Gastrocnemius medialis (tissue), 4 donors: Measurements from ENCODE around the gene KDM4E. TPM values are rescaled to one million over a fixed set of nuclear protein-coding genes. Genes with fewer than 3 reads are reported as not detected.

Source experiments
- ATAC-seq, 2 donors: fragments of 150-250 bp; one replicate each; pipeline ENCODE4 v1.9.1; 2016
- DNase-seq, 2 donors: peaks; one replicate each; pipeline ENCODE4 v3.0.0-alpha.2; 2019
- H3K27ac ChIP-seq, 4 donors: fragments of 200-600 bp; sonication (generic); 1 replicate in 1 of 4; 2 replicates in 3 of 4; pipeline ENCODE4 v1.5.1; 2016 to 2018; ENCODE audit warnings: mild to moderate bottlenecking in 2 of 4, moderate library complexity in 1 of 4
- H3K27me3 ChIP-seq, 3 donors: fragments of 200-600 bp; sonication (generic) in 2 of 3; 1 replicate in 1 of 3; 2 replicates in 2 of 3; pipeline versions ENCODE4 v1.5.1 to v1.6.0; 2016 to 2019; ENCODE audit warnings: mild to moderate bottlenecking in 1 of 3, moderate library complexity in 1 of 3
- H3K36me3 ChIP-seq, 2 donors: fragments of 200-600 bp; sonication (generic) in 1 of 2; one replicate each; pipeline ENCODE4 v1.5.1; 2017 to 2018
- H3K4me1 ChIP-seq, 2 donors: fragments of 200-600 bp; sonication (generic) in 1 of 2; one replicate each; pipeline ENCODE4 v1.5.1; 2016 to 2017; ENCODE audit warnings: mild to moderate bottlenecking in 2 of 2
- H3K4me3 ChIP-seq, 4 donors: fragments of 200-600 bp; sonication (generic) in 3 of 4; 1 replicate in 1 of 4; 2 replicates in 3 of 4; pipeline ENCODE4 v1.5.1; 2016 to 2019; ENCODE audit warnings: mild to moderate bottlenecking in 2 of 4
- H3K9me3 ChIP-seq, 3 donors: fragments of 200-600 bp; sonication (generic) in 2 of 3; 1 replicate in 1 of 3; 2 replicates in 2 of 3; pipeline ENCODE4 v1.5.1; 2016 to 2019
- POLR2A ChIP-seq, 2 donors: fragments of 450-650 bp; IDR thresholded peaks; one replicate each; pipeline ENCODE4 v1.6.1; 2017; ENCODE audit warnings: antibody characterized with exemption in 2 of 2, mild to moderate bottlenecking in 2 of 2, moderate library complexity in 2 of 2
- in situ Hi-C, 4 donors: fragments of 200-750 bp; cut with MboI; loops; one replicate each; pipeline versions ENCODE4 v1.15.0 to v1.8.0; 2017; ENCODE audit warnings: low sequenced_read_pairs in 4 of 4
- intact Hi-C: fragments of 100-400 bp; cut with DNase I; formaldehyde crosslinking; loops from one replicate; pipeline ENCODE4 v1.15.1; 2023; ENCODE audit warnings: low total_unique reads
- total RNA-seq, 4 donors: library from RNA; depleted of rRNA; stranded (reverse); fragments of >200 nt; gene quantifications; one replicate each; pipeline versions ENCODE4 v1.1.0 to v1.2.3, GENCODE V29; 2016
- TF ChIP-seq, protein P1 (sequence below), 5 experiments: fragments of 450-650 bp in 3 of 5; fragments of 200-600 bp in 2 of 5; sonication (generic) in 2 of 5; IDR thresholded peaks in 4 of 5; conservative IDR thresholded peaks in 1 of 5; 1 replicate in 4 of 5; 2 replicates in 1 of 5; pipeline ENCODE4 v1.5.1; 2016 to 2019; ENCODE audit warnings: antibody characterized with exemption in 5 of 5, mild to moderate bottlenecking in 3 of 5, moderate library complexity in 3 of 5

KDM4E gene
- total RNA-seq, 4 donors from 2014 or later, result not detected

DNA sequence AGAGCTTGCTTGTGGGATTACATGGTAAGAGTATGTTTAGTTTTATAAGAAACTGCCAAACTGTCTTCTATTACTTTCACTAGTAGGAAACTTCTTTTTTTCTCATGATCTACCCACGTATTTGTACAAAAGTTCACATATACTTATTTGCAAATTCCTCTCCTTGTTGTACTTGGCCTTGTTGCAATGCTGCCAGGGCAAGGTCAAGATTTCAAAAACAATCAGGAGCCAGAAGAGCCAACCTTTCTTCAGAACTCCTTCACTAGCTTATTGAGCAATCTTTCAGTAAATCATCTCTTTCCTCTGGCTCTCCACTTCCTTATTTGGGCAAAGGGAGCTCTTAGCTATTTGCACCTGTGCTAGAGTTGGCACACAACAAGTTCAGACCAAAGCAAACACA lies 51.4 kb downstream of the KDM4E start:
- TF ChIP-seq, protein P1, sequence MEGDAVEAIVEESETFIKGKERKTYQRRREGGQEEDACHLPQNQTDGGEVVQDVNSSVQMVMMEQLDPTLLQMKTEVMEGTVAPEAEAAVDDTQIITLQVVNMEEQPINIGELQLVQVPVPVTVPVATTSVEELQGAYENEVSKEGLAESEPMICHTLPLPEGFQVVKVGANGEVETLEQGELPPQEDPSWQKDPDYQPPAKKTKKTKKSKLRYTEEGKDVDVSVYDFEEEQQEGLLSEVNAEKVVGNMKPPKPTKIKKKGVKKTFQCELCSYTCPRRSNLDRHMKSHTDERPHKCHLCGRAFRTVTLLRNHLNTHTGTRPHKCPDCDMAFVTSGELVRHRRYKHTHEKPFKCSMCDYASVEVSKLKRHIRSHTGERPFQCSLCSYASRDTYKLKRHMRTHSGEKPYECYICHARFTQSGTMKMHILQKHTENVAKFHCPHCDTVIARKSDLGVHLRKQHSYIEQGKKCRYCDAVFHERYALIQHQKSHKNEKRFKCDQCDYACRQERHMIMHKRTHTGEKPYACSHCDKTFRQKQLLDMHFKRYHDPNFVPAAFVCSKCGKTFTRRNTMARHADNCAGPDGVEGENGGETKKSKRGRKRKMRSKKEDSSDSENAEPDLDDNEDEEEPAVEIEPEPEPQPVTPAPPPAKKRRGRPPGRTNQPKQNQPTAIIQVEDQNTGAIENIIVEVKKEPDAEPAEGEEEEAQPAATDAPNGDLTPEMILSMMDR (IDR thresholded peaks at IDR 0.05 in 4 of 5, conservative IDR thresholded peaks at IDR 0.05 in 1 of 5), result no peak
- TF ChIP-seq POLR2A (IDR thresholded peaks at IDR 0.05), result no peak
- ATAC-seq (no peak), DNase-seq (no peak)
- Histone ChIP-seq H3K4me3 (no peak overlapping the region), H3K27ac (no peak overlapping the region), H3K9me3 (no peaks in the 10 kb centered on the region), H3K27me3 (no peaks in the 10 kb centered on the region), H3K4me1 (peaks cover 18 to 19% of the 10 kb centered on the region in 2 donors), H3K36me3 (no peaks in the 10 kb centered on the region)
- in situ Hi-C loops, result loop anchor here in 3 of 4 donors (5.0 to 25.0 kb wide), 4 partner anchors 66 to 688 kb away; partner anchors contain the start of gene AMOTL1 (in 1 of the 3)
- intact Hi-C loops, result no loop called here

GRCh38 chr11:95076981-95077380 lies 51.9 kb downstream of the KDM4E start:
- no peak overlapping the region for H3K4me3 ChIP-seq
- H3K4me1 ChIP-seq, result peaks cover 18 to 19% of the 10 kb centered on the region in 2 donors
- H3K27ac ChIP-seq, result no peak overlapping the region
- intact Hi-C loops, result no loop called here
- ATAC-seq (no peak), DNase-seq (no peak)
- no peaks in the 10 kb centered on the region for H3K36me3 ChIP-seq
- no peaks in the 10 kb centered on the region for H3K27me3 ChIP-seq
- TF ChIP-seq, protein P1 (IDR thresholded peaks at IDR 0.05 in 4 of 5, conservative IDR thresholded peaks at IDR 0.05 in 1 of 5), result no peak
- TF ChIP-seq POLR2A (IDR thresholded peaks at IDR 0.05), result no peak
- in situ Hi-C loops, result loop anchor here in 3 of 4 donors (5.0 to 25.0 kb wide), 4 partner anchors 65 to 688 kb away; partner anchors contain the start of gene AMOTL1 (in 1 of the 3)
- no peaks in the 10 kb centered on the region for H3K9me3 ChIP-seq

Other genes starting within 250 kb of the KDM4E start
- gene CWC15, start 51.7 kb upstream of the KDM4E start, total RNA-seq, result 10 to 100 TPM; 53.9 to 69.5 (median 60.5) TPM
- 1 to 10 TPM in 1 of 4 donors, under 1 TPM in 3; 0.12 to 1.5 (median 0.56) TPM for gene KDM4D, start 51.5 kb upstream of the KDM4E start, total RNA-seq
- not detected for gene KDM4F, start 24.2 kb downstream of the KDM4E start, total RNA-seq
- gene SRSF8, start 41.7 kb downstream of the KDM4E start, total RNA-seq, result 10 to 100 TPM; 18.2 to 31.0 (median 21.5) TPM
- gene ENDOD1, start 64.6 kb downstream of the KDM4E start, total RNA-seq, result 10 to 100 TPM; 17.5 to 35.2 (median 27.6) TPM
- 10 to 100 TPM in 1 of 4 donors, 1 to 10 TPM in 3; 6.0 to 10.8 (median 7.8) TPM for gene SESN3, start 205.9 kb downstream of the KDM4E start, total RNA-seq